AG04450 (cell line): ENCODE results near the gene OR6S1. TPM values are rescaled to one million over a fixed set of nuclear protein-coding genes. Genes with fewer than 3 reads are reported as not detected.

Experiments used
- CTCF ChIA-PET: fragments of 300-600, 350-600 bp; formaldehyde crosslinking; extraction: SDS; loops from one replicate; lab custom pipeline; 2022; ENCODE audit warnings: antibody characterized with exemption, inconsistent platforms; lab: Charles Lee
- POLR2A ChIA-PET: fragments of 350-600 bp; formaldehyde crosslinking; extraction: SDS; loops from one replicate; lab custom pipeline; 2021; ENCODE audit warnings: antibody characterized with exemption, inconsistent platforms; lab: Yijun Ruan, JAX
- DNase-seq: peaks from one replicate; pipeline ENCODE4 v3.0.0-alpha.2; 2011; ENCODE audit warnings: low read depth, low spot score
- H3K27ac ChIP-seq: one replicate; pipeline ENCODE4 v1.5.1; 2012; ENCODE audit warnings: low read depth, low read length, control low read depth
- H3K27me3 ChIP-seq: one replicate; pipeline ENCODE4 v1.6.0; 2012; ENCODE audit warnings: low read length; ENCODE audit not compliant: control insufficient read depth, insufficient read depth
- H3K4me3 ChIP-seq: 2 replicates; pipeline ENCODE4 v1.5.1; 2011; ENCODE audit warnings: mild to moderate bottlenecking, low read depth, low read length, control low read depth
- H3K9me3 ChIP-seq: 2 replicates; pipeline ENCODE4 v1.5.1; 2012; ENCODE audit warnings: low read length; ENCODE audit not compliant: control insufficient read depth, insufficient read depth
- CTCF ChIP-seq: IDR thresholded peaks from 2 replicates; pipeline ENCODE4 v1.5.1; 2011; ENCODE audit warnings: low read depth, low read length, control low read depth, inconsistent platforms
- polyA plus RNA-seq: library from polyadenylated mRNA; depleted of rRNA; stranded (reverse); fragments of >200 nt; gene quantifications from 2 replicates; pipeline ENCODE4 v1.2.3, GENCODE V29; 2011

The OR6S1 gene
- polyA plus RNA-seq, 1 experiment, result not detected

GRCh38 chr14:20686386-20687143 lies 45.1 kb upstream of the OR6S1 start:
- ChIA-PET POLR2A (interaction anchor here (0.6 kb wide), 1 partner anchor 259 kb away, joined by 4 read pairs; no protein-coding TSS in a partner anchor), CTCF (no interaction called here)
- TF ChIP-seq CTCF, result no peak
- H3K27me3 ChIP-seq, result no peaks in the 10 kb centered on the region
- no peak overlapping the region for H3K4me3 ChIP-seq
- no peak overlapping the region for H3K27ac ChIP-seq
- DNase-seq, result no peak
- H3K9me3 ChIP-seq, result no peaks in the 10 kb centered on the region

GRCh38 chr14:20684662-20685456 lies 43.4 kb upstream of the OR6S1 start:
- TF ChIP-seq CTCF, result no peak
- CTCF ChIA-PET, result interaction anchor here (0.6 to 2.5 kb wide), 4 partner anchors 71 to 287 kb away, joined by 3 to 16 read pairs (median 4); no protein-coding TSS in a partner anchor
- H3K4me3 ChIP-seq, result peak overlapping the region; percentile 86
- POLR2A ChIA-PET, result interaction anchor here (0.6 to 4.3 kb wide), 3 partner anchors 276 to 387 kb away, joined by 3 to 30 read pairs (median 3); partner anchors contain the start of gene PARP2
- no peak for DNase-seq
- H3K27ac ChIP-seq, result peak overlapping the region; percentile 99
- no peaks in the 10 kb centered on the region for H3K9me3 ChIP-seq
- no peaks in the 10 kb centered on the region for H3K27me3 ChIP-seq

GRCh38 chr14:20683891-20684661 lies 42.6 kb upstream of the OR6S1 start, which contains the start of gene RNASE4:
Gene RNASE4, plus strand, starts transcription at chr14:20684560. Its CDS starts 14,812 bp downstream, at chr14:20699372.
- TF ChIP-seq CTCF, result no peak
- ChIA-PET POLR2A (interaction anchor here (0.6 to 4.3 kb wide), 6 partner anchors 53 to 388 kb away, joined by 3 to 30 read pairs (median 4); partner anchors contain the start of genes PARP2 and PIP4P1), CTCF (interaction anchor here (0.6 to 3.4 kb wide), 5 partner anchors 70 to 357 kb away, joined by 3 to 16 read pairs (median 4); no protein-coding TSS in a partner anchor)
- Histone ChIP-seq H3K9me3 (no peaks in the 10 kb centered on the region), H3K27ac (peak within 1 kb of the TSS; percentile 99), H3K27me3 (no peaks in the 10 kb centered on the region), H3K4me3 (peak within 1 kb of the TSS; percentile 86)
- peak; percentile 82 for DNase-seq

- Histone ChIP-seq H3K27ac (peak overlapping the region; percentile 99), H3K9me3 (no peaks in the 10 kb centered on the region), H3K4me3 (peak overlapping the region; percentile 86), H3K27me3 (no peaks in the 10 kb centered on the region)
- peak; percentile 85 for DNase-seq
- ChIA-PET POLR2A (interaction anchor here (1.0 to 4.3 kb wide), 5 partner anchors 51 to 341 kb away, joined by 4 to 30 read pairs (median 5); partner anchors contain the start of genes PARP2 and PIP4P1), CTCF (interaction anchor here (0.8 to 3.4 kb wide), 5 partner anchors 69 to 356 kb away, joined by 3 to 16 read pairs (median 4); no protein-coding TSS in a partner anchor)
- 0 out of 2 replicates have a peak, but pooled peaks have one; percentile 9 for TF ChIP-seq CTCF
Measured at GRCh38 chr14:20683125-20683890, 41.8 kb upstream of the OR6S1 start.
